HG03575 (cell line): ENCODE data around the gene CAPRIN2.
A peak's percentile ranks its signal among the peaks of the same experiment; 100 is the strongest.

Experiments
- ATAC-seq: cut with Tn5 transposase; IDR thresholded peaks from one replicate; pipeline ENCODE4 v1.9.1; 2021; ENCODE audit not compliant: unreplicated experiment, insufficient number of reproducible peaks, low FRiP score; ENCODE audit errors: extremely low read depth

The CAPRIN2 gene

GRCh38 chr12:30754750-30755394, at the start of gene CAPRIN2:
Gene CAPRIN2 (minus strand): TSS chr12:30754951. CDS start chr12:30753520, 1,431 bp downstream.
- peak; percentile 87 for ATAC-seq

GRCh38 chr12:30797689-30798088, 42.9 kb upstream of the CAPRIN2 start:
- ATAC-seq: no peak

- no peak for ATAC-seq
Measured at GRCh38 chr12:30796891-30797371, 42.2 kb upstream of the CAPRIN2 start.

- ATAC-seq: no peak
Measured at GRCh38 chr12:30796313-30796780, 41.6 kb upstream of the CAPRIN2 start.

- no peak for ATAC-seq
Measured at GRCh38 chr12:30795410-30796312, 40.9 kb upstream of the CAPRIN2 start.

- ATAC-seq: no peak
Measured at GRCh38 chr12:30794591-30795409, 40.0 kb upstream of the CAPRIN2 start.

- ATAC-seq: no peak
Measured at GRCh38 chr12:30794020-30794419, 39.3 kb upstream of the CAPRIN2 start.

GRCh38 chr12:30792648-30793499, 38.1 kb upstream of the CAPRIN2 start:
- no peak for ATAC-seq

GRCh38 chr12:30792085-30792484, 37.3 kb upstream of the CAPRIN2 start:
- ATAC-seq: no peak

- no peak for ATAC-seq
Measured at GRCh38 chr12:30788754-30789153, 34.0 kb upstream of the CAPRIN2 start.

GRCh38 chr12:30785630-30786029, 30.9 kb upstream of the CAPRIN2 start:
- ATAC-seq: no peak

GRCh38 chr12:30784508-30784907, 29.8 kb upstream of the CAPRIN2 start:
- ATAC-seq: no peak

- ATAC-seq: no peak
Measured at GRCh38 chr12:30783946-30784345, 29.2 kb upstream of the CAPRIN2 start.

GRCh38 chr12:30782316-30783173, 27.8 kb upstream of the CAPRIN2 start:
- no peak for ATAC-seq

- no peak for ATAC-seq
Measured at GRCh38 chr12:30779578-30779977, 24.8 kb upstream of the CAPRIN2 start.

- no peak for ATAC-seq
Measured at GRCh38 chr12:30779178-30779577, 24.4 kb upstream of the CAPRIN2 start.

- no peak for ATAC-seq
Measured at GRCh38 chr12:30774599-30774998, 19.8 kb upstream of the CAPRIN2 start.
